Esophagus mucosa (tissue), 1 donor: ENCODE measurements around the gene MCM9. TPM values are rescaled to one million over a fixed set of nuclear protein-coding genes. Genes with fewer than 3 reads are reported as not detected.
A peak's percentile ranks its signal among the peaks of the same experiment; 100 is the strongest.
"Not testable (repeated sequence)": the region's sequence is repeated elsewhere in the genome, so short reads cannot be mapped to it uniquely, and the experiment has no call there.

Source experiments
- ATAC-seq: fragments of 200-7000 bp; cut with Tn5 transposase; one replicate; pipeline ENCODE4 v1.9.1; 2020
- total RNA-seq: library from RNA; stranded (reverse); gene quantifications from one replicate; pipeline ENCODE4 v1.2.4, GENCODE V29; 2023
- donor health status: DM: yes; HTN: yes; CAD: no.

MCM9 gene
- total RNA-seq, 1 donor from 2014 or later, result 15.6 TPM

DNA sequence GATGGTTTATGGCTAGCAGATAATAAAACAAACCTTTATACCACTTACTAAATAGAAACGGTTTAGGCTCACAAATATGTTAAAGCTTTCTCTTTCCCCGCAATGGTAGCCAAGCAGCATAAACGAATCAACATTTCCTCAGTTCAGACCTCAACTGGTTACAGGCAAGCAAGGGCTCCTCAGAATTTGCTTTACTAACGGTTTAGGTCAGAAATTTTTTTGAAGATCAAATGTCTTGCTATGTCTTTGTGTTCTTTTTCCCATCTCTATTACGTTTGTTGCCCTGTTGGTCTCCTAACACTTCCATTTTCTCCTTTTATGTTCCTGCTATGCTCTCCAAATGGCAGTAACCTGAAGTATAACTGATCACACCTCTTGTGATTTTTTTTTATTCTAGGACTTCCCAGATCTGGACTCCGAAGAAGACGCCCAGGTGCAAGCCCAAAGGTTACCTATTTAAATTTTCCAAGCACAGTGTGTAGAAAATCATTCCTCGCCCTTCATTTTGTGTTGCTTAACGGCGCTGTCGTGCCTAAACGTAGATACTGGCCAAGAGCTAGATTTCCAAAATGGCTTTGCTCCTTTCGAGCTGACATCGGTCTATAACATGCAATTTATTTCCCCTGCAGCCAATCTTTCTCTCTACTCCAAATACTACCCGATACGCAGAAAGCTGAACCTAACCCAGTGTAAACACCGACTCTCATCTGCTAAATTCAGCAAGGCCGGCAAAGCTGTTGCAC is 41.7 kb downstream of the MCM9 start:
- peak; percentile 6 for ATAC-seq

- no peak for ATAC-seq
Measured at GRCh38 chr6:118892355-118892991, 42.5 kb downstream of the MCM9 start.

DNA sequence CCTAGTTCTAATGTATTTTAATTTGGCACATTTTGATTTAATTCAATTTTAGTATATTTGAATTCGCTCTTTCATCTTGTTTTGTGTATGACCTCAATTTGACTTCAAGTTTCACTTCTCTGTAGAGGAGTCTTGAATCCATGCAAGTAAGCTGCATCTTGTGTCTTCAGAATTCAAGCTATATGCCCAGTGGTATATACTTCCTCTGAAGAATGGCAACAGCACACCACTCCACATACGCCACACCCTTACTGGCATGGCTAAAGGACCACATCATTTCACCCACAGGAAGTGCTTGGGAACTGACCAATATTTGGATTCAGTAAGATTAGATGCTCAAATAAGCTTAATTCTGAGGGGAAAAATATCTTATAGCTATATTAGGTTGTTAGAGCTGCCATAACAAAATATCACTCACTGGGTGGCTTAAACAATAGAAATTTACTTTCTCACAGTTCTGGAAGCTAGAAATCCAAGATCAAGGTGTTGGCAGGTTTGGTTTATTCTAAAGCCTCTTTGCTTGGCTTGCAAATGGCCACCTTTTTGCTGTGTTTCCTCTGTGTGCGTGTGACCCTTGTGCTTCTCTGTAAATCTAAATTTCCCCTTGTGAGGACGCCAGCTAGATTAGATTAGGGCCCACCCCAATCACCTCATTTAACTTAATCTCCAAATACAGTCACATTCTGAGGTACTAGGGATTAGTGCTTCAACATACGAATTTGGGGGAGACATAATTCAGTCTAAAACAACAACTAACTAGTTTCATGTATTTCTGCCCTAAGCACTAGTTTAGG is 43.8 kb downstream of the MCM9 start:
- ATAC-seq, result no peak

GRCh38 chr6:118889163-118889562 is 45.8 kb downstream of the MCM9 start:
- no peak for ATAC-seq

GRCh38 chr6:118886641-118887040 is 48.3 kb downstream of the MCM9 start:
- ATAC-seq, result no peak

DNA sequence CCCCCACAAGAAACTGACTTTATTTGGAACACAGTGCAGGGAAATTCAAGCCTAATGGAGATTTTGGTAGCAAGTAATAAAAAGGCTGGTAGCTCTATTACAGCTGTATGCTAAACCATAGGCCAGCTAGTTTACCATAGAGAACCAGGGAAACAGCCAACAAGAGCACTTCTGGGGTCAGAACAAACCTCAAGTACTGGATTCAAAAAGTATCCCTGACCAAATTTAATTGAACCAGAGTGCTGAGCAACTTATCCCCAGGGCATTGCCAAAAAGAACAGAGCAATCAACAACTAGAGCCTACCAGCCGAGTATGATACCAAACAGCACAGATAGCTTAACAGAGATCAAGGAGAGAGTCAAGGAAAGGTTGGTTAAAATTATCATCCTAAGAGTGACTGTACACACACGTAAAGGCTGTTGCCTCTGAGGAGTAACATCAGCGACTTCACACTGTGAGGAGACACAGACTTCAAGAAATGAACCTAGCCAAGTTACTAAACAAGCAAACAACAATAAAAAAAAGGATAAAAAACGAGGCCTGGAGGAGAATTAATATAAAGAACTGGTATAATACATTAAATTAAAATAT is 52.5 kb downstream of the MCM9 start:
- ATAC-seq, result no peak

- no peak for ATAC-seq
Measured at GRCh38 chr6:118881440-118882313, 53.3 kb downstream of the MCM9 start.

- no peak for ATAC-seq
Measured at GRCh38 chr6:118877806-118878205, 57.2 kb downstream of the MCM9 start.

DNA sequence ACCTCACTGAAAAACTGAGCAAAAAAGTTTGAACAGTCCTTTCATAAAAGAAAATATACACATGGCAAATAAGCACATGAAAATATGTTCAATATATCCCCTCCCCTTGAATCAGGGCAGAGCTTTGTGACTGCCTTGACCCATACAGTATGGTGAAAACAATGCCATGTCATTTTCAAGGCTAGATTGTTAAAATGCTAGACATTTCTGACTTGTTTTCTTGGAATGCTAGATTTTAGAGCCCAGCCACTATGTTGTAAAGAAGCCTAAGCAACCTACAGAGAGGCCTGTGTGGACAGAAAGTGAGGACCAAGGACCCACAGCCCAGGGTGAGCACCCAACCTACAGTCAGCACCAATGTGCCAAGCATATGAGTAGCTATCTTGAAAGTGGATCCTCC is 58.1 kb downstream of the MCM9 start:
- no peak for ATAC-seq

DNA sequence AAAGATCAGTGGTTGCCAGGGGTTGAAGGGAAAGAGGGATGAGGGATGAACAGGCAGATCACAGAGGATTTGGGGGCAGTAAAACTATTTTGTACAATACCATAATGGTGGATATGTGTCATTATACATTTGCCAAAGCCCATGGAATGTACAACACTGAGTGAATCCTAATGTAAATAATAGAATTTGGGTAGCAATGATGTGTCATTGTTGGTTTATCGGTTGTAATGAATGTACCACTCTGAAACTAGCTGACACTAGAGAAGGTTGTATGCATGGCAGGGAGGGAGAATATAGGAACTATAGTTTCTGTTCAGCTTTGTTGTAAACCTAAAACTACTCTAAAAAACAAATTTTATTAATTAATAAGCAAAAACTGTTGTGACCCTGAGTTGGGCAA is 58.8 kb downstream of the MCM9 start:
- ATAC-seq, result peak; percentile 43

- no peak for ATAC-seq
Measured at GRCh38 chr6:118875672-118876071, 59.3 kb downstream of the MCM9 start.

DNA sequence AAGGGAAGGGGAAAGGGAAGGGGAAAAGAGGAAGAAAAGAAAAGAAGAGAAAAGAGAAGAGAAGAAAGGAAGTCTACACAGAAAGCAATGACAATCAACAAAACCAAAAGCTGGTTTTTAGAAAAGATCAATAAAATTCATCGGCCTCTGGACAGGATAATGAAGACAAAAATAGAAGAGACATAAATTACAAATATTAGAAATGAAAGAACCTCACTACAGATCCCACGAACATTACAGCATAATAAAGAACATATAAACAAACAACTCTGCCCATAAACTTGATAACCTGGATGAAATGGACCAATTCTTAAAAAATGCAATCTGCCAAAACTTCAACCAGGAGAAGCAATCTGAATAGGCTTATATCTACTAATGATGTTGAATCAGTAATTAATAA is 61.7 kb downstream of the MCM9 start:
- no peak for ATAC-seq

- ATAC-seq, result no peak
Measured at GRCh38 chr6:118872726-118873125, 62.2 kb downstream of the MCM9 start.

GRCh38 chr6:118872318-118872717 is 62.6 kb downstream of the MCM9 start:
- no peak for ATAC-seq

- no peak for ATAC-seq
Measured at GRCh38 chr6:118871331-118871730, 63.6 kb downstream of the MCM9 start.

GRCh38 chr6:118869894-118870589 is 64.9 kb downstream of the MCM9 start:
- no peak for ATAC-seq

- ATAC-seq, result no peak
Measured at GRCh38 chr6:118869350-118869749, 65.6 kb downstream of the MCM9 start.

- ATAC-seq, result not testable (repeated sequence)
Measured at GRCh38 chr6:118868901-118869300, 66.1 kb downstream of the MCM9 start.

DNA sequence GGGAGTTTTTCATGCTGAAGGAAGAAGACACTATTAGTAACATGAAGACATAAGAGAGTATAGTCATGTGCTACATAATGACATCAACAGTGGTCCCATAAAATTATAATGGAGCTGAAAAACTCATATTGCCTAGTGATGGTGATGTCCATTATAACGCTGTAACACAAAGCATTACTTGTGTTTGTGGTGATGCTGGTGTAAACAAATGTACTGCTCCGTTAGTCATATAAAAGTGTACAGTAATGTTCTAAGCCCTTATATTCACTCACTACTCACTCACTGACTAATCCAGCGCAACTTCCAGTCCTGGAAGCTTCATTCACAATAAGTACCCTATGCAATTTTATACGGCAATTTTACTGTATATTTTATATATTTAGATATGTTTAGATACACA is 67.8 kb downstream of the MCM9 start:
- ATAC-seq, result no peak

- no peak for ATAC-seq
Measured at GRCh38 chr6:118865100-118865391, 69.9 kb downstream of the MCM9 start.

DNA sequence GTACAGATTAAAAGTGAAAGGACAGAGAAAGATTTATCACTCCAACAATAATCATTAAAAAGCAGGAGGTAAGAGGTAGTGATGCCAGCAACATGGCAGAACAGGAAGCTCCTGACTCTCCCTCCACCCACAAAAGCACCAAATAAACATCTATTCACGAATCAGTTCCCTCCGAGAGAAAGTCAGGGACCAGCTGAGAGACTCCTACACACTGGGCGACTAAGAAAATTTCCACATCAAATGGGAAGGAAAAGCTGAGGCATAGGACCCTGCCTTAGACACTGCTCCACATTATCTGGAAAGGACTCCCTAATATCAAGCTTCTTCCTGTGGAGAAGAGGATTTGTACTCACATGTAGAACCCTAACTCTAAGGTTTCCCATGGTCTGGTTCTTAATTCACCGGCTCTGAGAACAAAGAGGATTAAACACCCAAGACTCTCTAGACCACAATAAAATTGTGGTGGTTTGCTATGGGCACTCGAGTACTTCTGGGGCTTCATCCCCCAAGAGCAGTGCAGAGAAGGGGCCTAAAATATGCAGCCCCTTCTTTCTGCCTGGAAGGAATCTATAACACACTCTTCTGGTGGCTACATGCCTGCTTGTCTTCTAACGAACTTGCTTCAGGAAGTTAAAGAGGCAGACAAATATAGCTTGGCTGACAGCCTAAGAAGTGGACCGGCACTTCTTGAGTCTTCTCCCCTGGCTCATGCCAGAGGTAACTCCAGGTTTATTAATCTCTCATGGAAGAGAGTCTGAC is 70.4 kb downstream of the MCM9 start:
- ATAC-seq, result no peak
